Loucy (cell line): ENCODE measurements around the gene MED13L.

Experiments used
- H2AFZ ChIP-seq: fragments of 200-600 bp; sonication (generic); 2 replicates; pipeline ENCODE4 v1.6.0; 2016; ENCODE audit warnings: antibody characterized with exemption, mild to moderate bottlenecking, low read length, moderate library complexity
- H3F3A ChIP-seq: fragments of 200-600 bp; 2 replicates; pipeline ENCODE4 v1.6.0; 2016; ENCODE audit warnings: antibody characterized with exemption, low read depth, mild to moderate bottlenecking
- H3K27me3 ChIP-seq: fragments of 200-600 bp; sonication (generic); 2 replicates; pipeline ENCODE4 v1.6.1; 2014; ENCODE audit warnings: low read length, mild to moderate bottlenecking; ENCODE audit not compliant: insufficient read depth, poor library complexity, severe bottlenecking
- H3K36me3 ChIP-seq: fragments of 200-600 bp; sonication (generic); 2 replicates; pipeline ENCODE4 v1.6.1; 2016; ENCODE audit warnings: low read length; ENCODE audit not compliant: insufficient read depth
- H3K4me1 ChIP-seq: fragments of 200-600 bp; sonication (generic); 2 replicates; pipeline ENCODE4 v1.5.1; 2014; ENCODE audit warnings: low read length, mild to moderate bottlenecking; ENCODE audit not compliant: insufficient read depth, poor library complexity, severe bottlenecking
- H3K4me2 ChIP-seq: fragments of 200-600 bp; sonication (generic); 2 replicates; pipeline ENCODE4 v1.6.0; 2014; ENCODE audit warnings: antibody characterized with exemption, low read length, low read depth, mild to moderate bottlenecking; ENCODE audit not compliant: poor library complexity, severe bottlenecking
- H3K4me3 ChIP-seq: fragments of 200-600 bp; sonication (generic); 2 replicates; pipeline ENCODE4 v1.5.1; 2014; ENCODE audit warnings: low read length, mild to moderate bottlenecking, mixed read lengths; ENCODE audit not compliant: poor library complexity, severe bottlenecking
- H3K79me2 ChIP-seq: fragments of 200-600 bp; sonication (generic); 2 replicates; pipeline ENCODE4 v1.6.1; 2014; ENCODE audit warnings: low read length; ENCODE audit not compliant: insufficient read depth
- H3K9ac ChIP-seq: fragments of 200-600 bp; sonication (generic); 2 replicates; pipeline ENCODE4 v1.6.0; 2014; ENCODE audit warnings: mild to moderate bottlenecking, low read depth, low read length, moderate library complexity; ENCODE audit not compliant: poor library complexity, severe bottlenecking
- H3K9me2 ChIP-seq: fragments of 200-600 bp; sonication (generic); replicated peaks from 2 replicates; pipeline ENCODE4 v1.6.1; 2016; ENCODE audit warnings: low read depth, low read length, mixed read lengths
- H3K9me3 ChIP-seq: fragments of 200-600 bp; sonication (generic); 2 replicates; pipeline ENCODE4 v1.6.1; 2014; ENCODE audit warnings: mild to moderate bottlenecking, antibody characterized with exemption, low read length, low read depth; ENCODE audit not compliant: insufficient read depth
- H4K20me1 ChIP-seq: fragments of 200-600 bp; sonication (generic); 2 replicates; pipeline ENCODE4 v1.6.0; 2014; ENCODE audit warnings: antibody characterized with exemption, low read length, mild to moderate bottlenecking; ENCODE audit not compliant: insufficient read depth, poor library complexity, severe bottlenecking
- CTCF ChIP-seq: fragments of 200-600 bp; sonication (generic); conservative IDR thresholded peaks from 2 replicates; pipeline ENCODE4 v1.5.1; 2014; ENCODE audit warnings: mild to moderate bottlenecking, antibody characterized with exemption, low read length
- EZH2phosphoT487 ChIP-seq: fragments of 200-600 bp; IDR thresholded peaks from 2 replicates; pipeline ENCODE4 v1.6.1; 2018; ENCODE audit warnings: antibody characterized with exemption, mild to moderate bottlenecking, moderate library complexity, borderline replicate concordance

The MED13L gene

GRCh38 chr12:116026768-116027550 lies 250.5 kb downstream of the MED13L start:
- H3K36me3 ChIP-seq: no peaks in the 10 kb centered on the region
- no peaks in the 10 kb centered on the region for H3K9me2 ChIP-seq
- no peaks in the 10 kb centered on the region for H3K27me3 ChIP-seq
- peaks cover 3% of the 10 kb centered on the region for H4K20me1 ChIP-seq
- no peaks in the 10 kb centered on the region for H3K4me1 ChIP-seq
- H3F3A ChIP-seq: no peaks in the 10 kb centered on the region
- H3K9ac ChIP-seq: no peak overlapping the region
- H3K4me2 ChIP-seq: no peak overlapping the region
- no peaks in the 10 kb centered on the region for H3K9me3 ChIP-seq
- peaks cover 38% of the 10 kb centered on the region for H3K79me2 ChIP-seq
- TF ChIP-seq EZH2phosphoT487 (no peak), CTCF (no peak)
- no peak overlapping the region for H3K4me3 ChIP-seq
- no peak overlapping the region for H2AFZ ChIP-seq

DNA sequence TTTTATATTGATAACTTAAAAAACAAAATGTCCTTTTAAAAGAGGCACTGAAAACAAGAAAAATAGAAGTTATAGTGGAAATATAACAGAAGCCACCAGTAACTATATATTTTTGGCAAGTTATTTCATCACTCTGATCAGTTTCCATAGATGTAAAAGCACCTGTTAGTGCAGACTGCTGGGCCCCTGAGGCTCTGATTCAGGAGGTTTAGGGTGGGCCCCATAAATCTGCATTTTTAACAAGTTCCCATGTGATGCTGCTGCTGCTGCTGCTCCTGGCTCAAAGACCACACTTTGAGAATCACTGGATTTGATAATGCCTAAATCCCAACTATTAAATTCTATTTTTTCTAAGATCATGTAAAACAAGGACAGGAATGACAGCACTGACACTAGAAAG lies 251.1 kb downstream of the MED13L start:
- H3K36me3 ChIP-seq: no peaks in the 10 kb centered on the region; the same call in 1 of the 2 replicates
- H3K4me1 ChIP-seq: no peaks in the 10 kb centered on the region
- H2AFZ ChIP-seq: no peak overlapping the region
- no peaks in the 10 kb centered on the region for H3F3A ChIP-seq
- peaks cover 38% of the 10 kb centered on the region for H3K79me2 ChIP-seq
- no peak overlapping the region for H3K4me2 ChIP-seq
- H3K9me3 ChIP-seq: no peaks in the 10 kb centered on the region
- no peaks in the 10 kb centered on the region for H3K27me3 ChIP-seq
- H4K20me1 ChIP-seq: peaks cover 3% of the 10 kb centered on the region
- TF ChIP-seq CTCF (no peak), EZH2phosphoT487 (no peak)
- no peaks in the 10 kb centered on the region for H3K9me2 ChIP-seq
- H3K9ac ChIP-seq: no peak overlapping the region
- no peak overlapping the region for H3K4me3 ChIP-seq

DNA sequence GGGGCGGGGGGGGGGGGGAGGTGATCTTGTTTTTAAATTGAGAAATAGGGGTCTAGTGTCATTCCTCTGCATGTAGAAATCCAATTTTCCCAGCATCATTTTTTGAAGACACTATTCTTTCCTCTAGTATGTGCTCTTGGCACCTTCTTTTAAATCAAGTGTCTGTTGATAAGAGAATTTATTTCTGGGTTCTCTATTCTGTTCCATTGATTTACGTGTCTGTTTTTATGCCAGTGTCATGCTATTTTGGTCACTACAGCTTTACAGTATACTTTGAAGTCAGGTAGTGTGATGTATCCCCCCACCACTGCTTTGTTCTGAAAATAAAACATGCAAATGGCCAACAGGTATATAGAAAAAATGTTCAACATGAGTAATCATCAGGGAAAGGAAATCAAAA lies 252.7 kb downstream of the MED13L start:
- no peak for TF ChIP-seq CTCF
- no peaks in the 10 kb centered on the region for H3K27me3 ChIP-seq
- H2AFZ ChIP-seq: no peak overlapping the region
- no peak overlapping the region for H3K9ac ChIP-seq
- no peaks in the 10 kb centered on the region for H3K9me3 ChIP-seq
- no peaks in the 10 kb centered on the region for H3F3A ChIP-seq
- H4K20me1 ChIP-seq: peaks cover 3% of the 10 kb centered on the region
- H3K4me2 ChIP-seq: no peak overlapping the region
- H3K79me2 ChIP-seq: peaks cover 34% of the 10 kb centered on the region
- peaks cover 10% of the 10 kb centered on the region; the same call in 1 of the 2 replicates for H3K36me3 ChIP-seq
- H3K9me2 ChIP-seq: no peaks in the 10 kb centered on the region
- no peak overlapping the region for H3K4me3 ChIP-seq
- no peaks in the 10 kb centered on the region for H3K4me1 ChIP-seq
